Glutamatergic neuron (in vitro differentiated cells): ENCODE results near the gene FBLN2. TPM values are rescaled to one million over a fixed set of nuclear protein-coding genes. Genes with fewer than 3 reads are reported as not detected.
A peak's percentile ranks its signal among the peaks of the same experiment; 100 is the strongest.

ENCODE experiments used
- DNase-seq: peaks from one replicate; pipeline ENCODE4 v3.0.0; 2022
- H3K27ac Mint-ChIP-seq: one replicate; pipeline ENCODE4 v1.8.0; 2020; ENCODE audit warnings: mild to moderate bottlenecking, mixed read lengths, inconsistent platforms; ENCODE audit not compliant: unreplicated experiment
- H3K27me3 Mint-ChIP-seq: one replicate; pipeline ENCODE4 v1.8.0; 2020; ENCODE audit warnings: mild to moderate bottlenecking, moderate library complexity, mixed read lengths, inconsistent platforms; ENCODE audit not compliant: unreplicated experiment
- H3K36me3 Mint-ChIP-seq: one replicate; pipeline ENCODE4 v1.8.0; 2020; ENCODE audit warnings: mild to moderate bottlenecking, mixed read lengths, inconsistent platforms; ENCODE audit not compliant: unreplicated experiment
- H3K4me1 Mint-ChIP-seq: one replicate; pipeline ENCODE4 v1.8.0; 2020; ENCODE audit warnings: mild to moderate bottlenecking, low read depth, mixed read lengths, inconsistent platforms; ENCODE audit not compliant: unreplicated experiment
- H3K4me3 Mint-ChIP-seq: one replicate; pipeline ENCODE4 v1.8.0; 2020; ENCODE audit warnings: mild to moderate bottlenecking, mixed read lengths, inconsistent platforms; ENCODE audit not compliant: unreplicated experiment
- H3K9me3 Mint-ChIP-seq: one replicate; pipeline ENCODE4 v1.8.0; 2020; ENCODE audit warnings: mild to moderate bottlenecking, moderate library complexity, mixed read lengths, inconsistent platforms; ENCODE audit not compliant: unreplicated experiment
- total RNA-seq: library from RNA; stranded (reverse); fragmentation: NEBNext Ultra II Directional; extraction: Animal tissue kit (Norgen Biotek cat#: 25700); gene quantifications from one replicate; pipeline ENCODE4 v1.2.1, GENCODE V29; 2021; ENCODE audit not compliant: unreplicated experiment
- TF ChIP-seq, protein P1 (sequence below): fragments of 200-600 bp; sonication (generic); IDR thresholded peaks from one replicate; pipeline ENCODE4 v1.5.0; 2021; ENCODE audit not compliant: partially characterized antibody, unreplicated experiment

The FBLN2 gene
- total RNA-seq, 1 donor from 2014 or later: 2.1 TPM

DNA sequence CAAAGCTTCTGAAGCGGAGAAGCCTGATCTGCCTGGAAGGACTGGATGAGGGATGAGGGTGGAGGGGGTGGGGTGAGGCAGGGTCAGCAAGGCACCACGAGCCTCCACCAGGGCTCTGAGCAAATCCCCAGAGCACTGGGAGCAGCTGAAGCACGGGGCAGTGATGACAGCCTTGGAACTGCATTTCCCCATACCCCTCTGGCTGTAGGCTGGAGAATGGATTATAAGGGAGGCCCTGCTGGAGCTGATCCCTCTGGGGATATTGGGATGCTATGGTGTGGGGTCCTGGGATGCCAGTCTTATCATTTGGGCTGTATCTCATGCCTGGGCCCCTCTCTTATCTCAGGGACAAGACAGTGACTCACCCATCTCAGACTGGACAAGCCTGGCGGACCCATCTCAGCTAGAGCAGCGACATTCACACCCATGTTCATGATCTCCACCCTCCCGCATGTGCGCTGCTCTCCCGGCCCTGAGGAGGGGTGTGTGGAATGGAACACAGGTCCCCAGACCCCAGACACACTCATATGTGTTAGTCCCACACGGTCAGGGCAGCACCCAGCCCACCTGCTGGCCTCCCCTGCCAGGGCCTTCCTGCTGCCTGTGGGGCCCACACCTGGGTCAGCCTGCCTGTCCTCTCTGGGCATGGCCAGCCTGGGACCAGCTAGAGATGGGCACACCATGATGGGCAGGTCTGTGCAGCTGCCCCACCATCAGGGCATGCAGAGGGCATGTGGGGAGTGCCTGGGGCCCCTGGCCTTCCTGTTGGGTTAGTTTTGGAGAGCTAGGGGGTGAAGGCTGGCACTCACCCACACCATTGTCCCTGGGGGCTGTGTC lies 97.1 kb downstream of the FBLN2 start:
- DNase-seq: no peak
- Mint-ChIP-seq H3K9me3 (peaks cover 2% of the 10 kb centered on the region), H3K4me1 (peaks cover 2% of the 10 kb centered on the region), H3K4me3 (no peak overlapping the region), H3K36me3 (no peaks in the 10 kb centered on the region), H3K27ac (no peak overlapping the region), H3K27me3 (peaks cover 4% of the 10 kb centered on the region)
- TF ChIP-seq, protein P1, sequence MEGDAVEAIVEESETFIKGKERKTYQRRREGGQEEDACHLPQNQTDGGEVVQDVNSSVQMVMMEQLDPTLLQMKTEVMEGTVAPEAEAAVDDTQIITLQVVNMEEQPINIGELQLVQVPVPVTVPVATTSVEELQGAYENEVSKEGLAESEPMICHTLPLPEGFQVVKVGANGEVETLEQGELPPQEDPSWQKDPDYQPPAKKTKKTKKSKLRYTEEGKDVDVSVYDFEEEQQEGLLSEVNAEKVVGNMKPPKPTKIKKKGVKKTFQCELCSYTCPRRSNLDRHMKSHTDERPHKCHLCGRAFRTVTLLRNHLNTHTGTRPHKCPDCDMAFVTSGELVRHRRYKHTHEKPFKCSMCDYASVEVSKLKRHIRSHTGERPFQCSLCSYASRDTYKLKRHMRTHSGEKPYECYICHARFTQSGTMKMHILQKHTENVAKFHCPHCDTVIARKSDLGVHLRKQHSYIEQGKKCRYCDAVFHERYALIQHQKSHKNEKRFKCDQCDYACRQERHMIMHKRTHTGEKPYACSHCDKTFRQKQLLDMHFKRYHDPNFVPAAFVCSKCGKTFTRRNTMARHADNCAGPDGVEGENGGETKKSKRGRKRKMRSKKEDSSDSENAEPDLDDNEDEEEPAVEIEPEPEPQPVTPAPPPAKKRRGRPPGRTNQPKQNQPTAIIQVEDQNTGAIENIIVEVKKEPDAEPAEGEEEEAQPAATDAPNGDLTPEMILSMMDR: no peak

DNA sequence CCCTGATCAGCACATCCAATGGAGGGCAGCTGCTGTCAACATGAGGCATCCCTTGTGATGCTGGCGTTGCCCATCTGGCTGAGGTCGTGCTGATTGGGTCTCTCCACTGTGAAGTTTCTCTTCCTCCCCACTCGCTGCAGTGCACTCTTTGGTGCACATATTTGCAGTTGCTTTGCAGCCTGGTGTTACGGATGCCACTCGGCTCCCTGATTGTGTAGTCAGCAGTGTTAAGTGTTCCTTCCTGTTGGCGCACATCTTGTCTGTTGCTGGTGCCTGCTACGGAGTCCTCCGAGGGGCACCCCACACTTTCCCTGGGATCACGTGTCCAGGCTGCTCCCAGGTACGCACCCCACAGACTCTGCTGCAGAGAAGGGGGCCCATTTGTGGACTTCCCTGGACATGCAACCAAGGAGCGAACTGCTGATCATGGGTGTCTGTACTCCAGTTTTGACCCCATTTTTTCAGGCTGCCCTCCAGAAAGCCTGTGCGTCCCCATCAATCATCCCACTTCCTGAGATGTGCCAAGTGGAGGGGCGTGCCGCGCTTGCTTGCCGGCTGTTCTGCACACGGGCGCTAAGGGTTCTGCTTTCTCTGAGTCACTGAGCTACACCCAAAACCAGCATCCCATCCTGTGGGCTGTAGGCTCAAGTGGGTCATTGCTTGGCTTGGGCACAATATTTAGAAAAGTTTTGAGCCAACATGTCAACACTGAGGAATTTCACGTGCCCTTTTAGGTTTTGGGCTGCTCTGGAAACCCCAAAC lies 98.6 kb downstream of the FBLN2 start:
- Mint-ChIP-seq H3K4me1 (peaks cover 2% of the 10 kb centered on the region), H3K27ac (no peak overlapping the region), H3K27me3 (peaks cover 7% of the 10 kb centered on the region), H3K9me3 (peaks cover 6% of the 10 kb centered on the region), H3K36me3 (no peaks in the 10 kb centered on the region), H3K4me3 (no peak overlapping the region)
- no peak for DNase-seq
- TF ChIP-seq, protein P1: no peak

DNA sequence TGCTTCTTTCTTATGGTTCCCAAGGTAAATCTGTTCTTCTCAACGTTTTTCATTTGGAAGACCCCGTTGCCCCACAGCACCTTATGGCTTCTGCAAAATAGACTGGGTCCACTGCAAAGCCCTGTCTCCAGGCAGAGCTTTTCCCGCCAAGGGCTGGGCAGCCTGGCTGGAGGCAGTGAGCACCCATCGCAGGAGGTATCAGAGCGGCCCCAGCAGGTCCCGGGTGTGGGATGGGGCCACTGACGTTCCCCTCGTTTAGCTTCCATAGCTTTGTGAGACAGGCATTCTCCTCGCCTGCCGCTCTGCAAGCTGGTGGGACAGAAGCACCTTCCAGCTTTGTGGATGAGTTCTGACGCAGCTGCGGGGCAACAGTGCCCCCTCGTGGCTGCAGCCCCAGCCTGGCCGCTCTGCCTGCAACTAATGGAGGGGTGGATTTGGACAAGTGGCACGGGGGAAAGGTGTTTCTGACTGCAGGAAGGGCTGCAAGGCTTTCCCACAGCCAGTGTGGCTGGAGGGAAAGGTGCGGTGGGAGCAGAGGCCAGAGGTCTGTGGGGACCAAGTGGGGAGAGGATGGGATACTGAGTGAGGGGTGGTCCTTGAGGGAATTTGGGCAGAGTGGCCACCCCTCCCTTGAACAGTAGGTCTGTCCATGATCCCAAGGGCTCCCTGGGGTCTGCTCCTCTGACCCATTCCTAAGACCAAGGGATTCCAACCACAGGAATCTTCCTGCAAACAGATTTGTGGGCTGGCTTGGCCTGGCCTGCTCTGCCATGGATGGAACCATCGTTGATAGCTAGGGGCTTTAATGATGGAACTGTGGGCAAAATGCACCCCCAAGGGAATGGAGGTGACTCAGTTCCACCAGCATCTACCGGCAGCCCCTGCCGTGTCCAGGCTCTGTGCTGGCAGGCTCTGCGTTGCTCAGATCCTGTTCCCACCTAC lies 99.4 kb downstream of the FBLN2 start:
- H3K4me3 Mint-ChIP-seq: no peak overlapping the region
- peaks cover 7% of the 10 kb centered on the region for H3K27me3 Mint-ChIP-seq
- TF ChIP-seq, protein P1: peak; percentile 94
- no peaks in the 10 kb centered on the region for H3K36me3 Mint-ChIP-seq
- DNase-seq: peak; percentile 95
- H3K27ac Mint-ChIP-seq: no peak overlapping the region
- peaks cover 6% of the 10 kb centered on the region for H3K9me3 Mint-ChIP-seq
- peaks cover 2% of the 10 kb centered on the region for H3K4me1 Mint-ChIP-seq

DNA sequence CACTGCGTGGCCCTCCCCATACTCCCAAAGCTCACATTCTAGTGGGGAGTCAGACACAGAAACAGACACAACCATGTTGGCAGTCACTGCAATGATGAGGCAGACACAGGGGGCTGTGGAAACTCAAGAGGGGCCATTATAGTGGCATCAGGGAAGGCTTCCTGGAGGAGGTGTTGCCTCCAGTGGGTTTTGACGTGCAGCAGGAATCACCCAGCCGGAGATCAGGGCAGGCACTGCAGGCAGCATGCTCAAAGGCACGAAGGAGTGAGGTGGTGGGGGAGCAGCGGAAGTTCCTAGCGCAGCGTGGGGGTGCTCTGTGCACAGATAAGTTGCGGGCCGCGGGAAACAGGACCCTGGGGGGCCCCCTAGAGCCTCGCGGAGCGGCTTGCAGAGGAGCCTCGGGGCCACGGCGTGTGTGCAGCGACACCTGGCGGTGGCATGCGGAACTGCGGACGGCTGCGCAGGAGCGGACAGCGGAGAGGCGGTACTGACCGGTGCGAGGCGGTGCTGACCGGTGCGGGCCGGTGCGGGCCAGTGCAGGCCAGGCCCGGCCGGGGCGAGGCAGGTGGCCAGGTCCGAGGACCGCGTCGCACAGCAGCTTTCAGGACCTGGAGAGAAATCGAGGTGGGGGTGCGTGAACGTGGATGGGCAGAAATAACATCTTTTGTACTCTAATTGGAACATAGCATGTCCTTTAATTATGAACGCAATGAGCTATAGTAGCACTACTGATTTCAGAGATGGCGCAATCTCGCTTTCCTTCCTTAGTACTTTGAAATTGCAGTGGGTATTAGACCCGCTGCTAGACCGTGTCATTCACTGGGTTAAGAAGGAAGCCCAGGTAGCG lies 101.5 kb downstream of the FBLN2 start:
- Mint-ChIP-seq H3K36me3 (no peaks in the 10 kb centered on the region), H3K4me3 (no peak overlapping the region), H3K4me1 (peaks cover 2% of the 10 kb centered on the region), H3K27ac (no peak overlapping the region), H3K9me3 (peaks cover 7% of the 10 kb centered on the region), H3K27me3 (peaks cover 13% of the 10 kb centered on the region)
- TF ChIP-seq, protein P1: peak; percentile 100
- peak; percentile 93 for DNase-seq
